ENCODE data around the gene ADGRB2. TPM values are rescaled to one million over a fixed set of nuclear protein-coding genes. Genes with fewer than 3 reads are reported as not detected.

ADGRB2 gene
- total RNA-seq, 4 donors from 2014 or later = 3.3 to 39.1 (median 17.2) TPM

DNA sequence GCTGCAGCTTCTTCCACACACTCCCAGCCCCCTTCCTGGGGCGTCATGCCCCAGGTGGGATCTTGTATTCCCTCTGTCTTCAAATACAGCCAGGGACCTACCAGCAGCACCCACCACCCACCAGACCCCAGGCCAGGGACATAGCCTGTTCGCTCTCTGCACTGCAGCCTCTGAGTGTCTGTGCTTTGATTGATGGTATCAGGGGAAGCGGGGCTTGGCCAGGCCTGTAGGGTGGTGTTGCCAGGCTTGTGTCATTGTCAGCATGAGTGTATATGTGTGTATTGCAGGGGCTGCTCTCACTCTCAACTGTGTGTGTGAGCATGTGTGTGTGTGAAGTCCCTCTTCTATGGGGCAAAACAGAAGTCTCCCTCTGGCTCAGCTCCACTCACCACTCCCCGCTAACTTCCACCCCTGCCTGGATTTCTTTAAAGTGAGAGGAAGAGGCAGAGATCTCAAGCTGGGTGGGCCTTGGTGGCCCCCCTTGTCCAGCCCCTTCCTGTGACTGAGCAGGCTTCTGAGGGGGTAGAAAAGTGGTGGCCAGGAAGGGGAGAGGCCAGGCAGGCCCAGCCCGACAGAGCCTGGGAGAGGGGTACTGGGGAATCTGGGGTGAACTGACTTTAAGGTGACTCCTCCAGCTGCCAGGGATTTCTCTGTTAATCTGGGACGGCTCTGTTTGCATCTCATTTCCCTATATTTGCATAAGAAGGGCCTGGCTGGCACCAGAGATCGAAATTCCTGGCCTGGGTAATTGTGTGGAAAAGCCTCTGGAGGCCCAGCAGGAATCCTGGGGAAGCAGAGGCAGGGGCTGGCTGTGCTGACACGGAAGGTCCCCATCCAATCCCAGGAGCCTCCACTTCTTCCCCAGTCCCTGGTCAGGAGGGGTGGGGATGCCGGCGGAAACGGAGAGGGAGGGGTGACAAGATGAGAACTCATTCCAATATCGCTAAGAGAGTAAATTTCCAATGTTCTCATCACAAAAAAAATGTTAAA is 18.6 kb upstream of the ADGRB2 start:
- peak in 1 of 3 donors; percentile 38 for DNase-seq
- Histone ChIP-seq H3K4me1 (peaks cover 0 to 10% (median 0%) of the 10 kb centered on the region in 4 donors), H3K9me3 (no peaks in the 10 kb centered on the region), H3K27me3 (no peaks in the 10 kb centered on the region), H3K4me3 (no peak overlapping the region), H3K36me3 (no peaks in the 10 kb centered on the region), H3K27ac (no peak overlapping the region)
- TF ChIP-seq POLR2A (IDR thresholded peaks at IDR 0.05) = no peak
- TF ChIP-seq, protein P1, sequence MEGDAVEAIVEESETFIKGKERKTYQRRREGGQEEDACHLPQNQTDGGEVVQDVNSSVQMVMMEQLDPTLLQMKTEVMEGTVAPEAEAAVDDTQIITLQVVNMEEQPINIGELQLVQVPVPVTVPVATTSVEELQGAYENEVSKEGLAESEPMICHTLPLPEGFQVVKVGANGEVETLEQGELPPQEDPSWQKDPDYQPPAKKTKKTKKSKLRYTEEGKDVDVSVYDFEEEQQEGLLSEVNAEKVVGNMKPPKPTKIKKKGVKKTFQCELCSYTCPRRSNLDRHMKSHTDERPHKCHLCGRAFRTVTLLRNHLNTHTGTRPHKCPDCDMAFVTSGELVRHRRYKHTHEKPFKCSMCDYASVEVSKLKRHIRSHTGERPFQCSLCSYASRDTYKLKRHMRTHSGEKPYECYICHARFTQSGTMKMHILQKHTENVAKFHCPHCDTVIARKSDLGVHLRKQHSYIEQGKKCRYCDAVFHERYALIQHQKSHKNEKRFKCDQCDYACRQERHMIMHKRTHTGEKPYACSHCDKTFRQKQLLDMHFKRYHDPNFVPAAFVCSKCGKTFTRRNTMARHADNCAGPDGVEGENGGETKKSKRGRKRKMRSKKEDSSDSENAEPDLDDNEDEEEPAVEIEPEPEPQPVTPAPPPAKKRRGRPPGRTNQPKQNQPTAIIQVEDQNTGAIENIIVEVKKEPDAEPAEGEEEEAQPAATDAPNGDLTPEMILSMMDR (IDR thresholded peaks at IDR 0.05) = no peak

DNA sequence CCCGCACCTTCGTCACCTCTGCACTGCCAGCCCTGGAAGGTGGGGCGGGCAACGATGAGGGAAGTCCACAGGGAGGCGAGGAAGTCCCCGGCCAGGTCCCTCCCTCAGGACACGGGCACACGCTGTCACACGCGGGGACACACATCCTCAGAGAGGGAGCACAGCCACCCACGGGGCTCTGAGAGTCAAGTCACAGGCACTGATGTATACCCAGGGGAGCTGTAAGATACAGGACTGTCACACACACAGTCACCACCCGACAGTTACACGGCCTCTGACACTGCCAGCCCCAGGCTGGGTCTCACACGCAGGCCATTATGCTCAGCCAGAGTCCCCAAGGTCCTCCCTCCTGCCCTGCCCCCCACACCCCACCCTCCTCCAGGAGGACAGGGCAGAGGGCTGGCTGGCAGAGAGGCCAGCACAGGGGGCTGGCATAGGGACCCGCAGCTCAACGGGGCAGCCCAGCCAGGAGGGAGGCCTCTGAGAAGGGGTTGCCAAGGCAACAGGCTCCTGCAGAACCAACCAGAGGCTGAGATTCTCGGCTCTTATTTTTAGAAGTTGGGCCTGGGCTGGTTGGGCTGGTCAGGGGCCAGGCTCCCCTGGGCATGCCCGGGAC is 17.7 kb upstream of the ADGRB2 start:
- peak in 1 of 3 donors; percentile 47 for DNase-seq
- H3K4me3 ChIP-seq = no peak overlapping the region

DNA sequence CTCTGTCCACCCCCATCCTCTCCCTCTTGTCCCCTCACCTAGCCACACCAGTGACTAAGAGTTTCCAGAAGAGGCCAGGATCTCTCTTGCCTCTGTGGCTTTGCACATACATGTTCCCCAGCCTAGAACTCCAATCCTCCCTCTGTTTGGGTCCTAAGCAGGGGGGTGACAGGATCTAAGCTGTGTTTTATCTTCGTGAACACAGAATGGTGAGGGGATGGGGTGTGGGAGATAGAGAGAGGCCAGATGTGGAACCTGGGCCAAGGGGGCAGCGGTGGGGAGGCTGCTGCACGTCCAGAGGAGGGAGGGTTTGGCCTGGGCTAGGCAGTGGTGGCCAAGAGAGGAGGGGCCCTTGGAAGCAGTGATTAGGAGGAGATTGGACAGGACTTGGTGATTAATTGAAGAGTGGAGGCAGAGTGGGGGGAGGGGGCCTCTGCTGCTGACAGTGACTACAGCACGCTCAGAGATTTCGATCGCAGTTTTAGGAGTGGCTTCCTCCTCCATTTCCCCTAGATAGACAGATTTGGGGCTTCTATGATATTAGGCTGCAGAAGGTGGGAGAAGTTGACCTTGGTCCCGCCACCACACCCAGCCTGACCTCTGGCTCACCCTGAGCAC is 17.1 kb upstream of the ADGRB2 start:
- no peak for DNase-seq
- Histone ChIP-seq H3K4me3 (no peak overlapping the region), H3K9me3 (no peaks in the 10 kb centered on the region), H3K36me3 (no peaks in the 10 kb centered on the region), H3K4me1 (peaks cover 0 to 10% (median 0%) of the 10 kb centered on the region in 4 donors), H3K27me3 (no peaks in the 10 kb centered on the region), H3K27ac (no peak overlapping the region)
- TF ChIP-seq, protein P1 (IDR thresholded peaks at IDR 0.05) = no peak
- TF ChIP-seq POLR2A (IDR thresholded peaks at IDR 0.05) = no peak

More for the DNA sequence above, 17.7 kb upstream of the ADGRB2 start:
- Histone ChIP-seq H3K4me1 (peaks cover 0 to 10% (median 0%) of the 10 kb centered on the region in 4 donors), H3K9me3 (no peaks in the 10 kb centered on the region), H3K36me3 (no peaks in the 10 kb centered on the region), H3K27me3 (no peaks in the 10 kb centered on the region), H3K27ac (no peak overlapping the region)
- TF ChIP-seq, protein P1 (IDR thresholded peaks at IDR 0.05) = no peak
- no peak for TF ChIP-seq POLR2A (IDR thresholded peaks at IDR 0.05)

DNA sequence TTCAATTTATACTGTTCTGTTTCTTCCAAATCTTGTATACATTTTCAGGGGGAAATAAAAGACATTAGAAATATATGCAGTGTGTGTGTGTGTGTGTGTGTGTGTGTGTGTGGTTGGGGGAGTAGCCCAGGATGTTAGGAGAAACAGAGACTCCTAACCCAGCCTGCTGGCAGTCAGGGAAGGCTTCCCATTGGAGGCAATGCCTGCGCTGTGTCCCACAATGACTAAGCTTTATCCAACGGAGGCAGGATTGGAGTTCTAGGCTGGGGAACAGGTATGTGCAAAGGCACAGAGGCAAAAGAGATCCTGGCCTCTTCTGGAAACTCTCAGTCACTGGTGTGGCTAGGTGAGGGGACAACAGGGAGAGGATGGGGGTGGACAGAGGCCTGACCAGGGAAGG is 16.5 kb upstream of the ADGRB2 start:
- H3K4me1 ChIP-seq = peaks cover 0 to 10% (median 0%) of the 10 kb centered on the region in 4 donors
- H3K27me3 ChIP-seq = no peaks in the 10 kb centered on the region
- no peak overlapping the region for H3K27ac ChIP-seq
- H3K4me3 ChIP-seq = no peak overlapping the region
- H3K36me3 ChIP-seq = no peaks in the 10 kb centered on the region
- no peaks in the 10 kb centered on the region for H3K9me3 ChIP-seq
- DNase-seq = no peak
- TF ChIP-seq, protein P1 (IDR thresholded peaks at IDR 0.05) = no peak
- no peak for TF ChIP-seq POLR2A (IDR thresholded peaks at IDR 0.05)

DNA sequence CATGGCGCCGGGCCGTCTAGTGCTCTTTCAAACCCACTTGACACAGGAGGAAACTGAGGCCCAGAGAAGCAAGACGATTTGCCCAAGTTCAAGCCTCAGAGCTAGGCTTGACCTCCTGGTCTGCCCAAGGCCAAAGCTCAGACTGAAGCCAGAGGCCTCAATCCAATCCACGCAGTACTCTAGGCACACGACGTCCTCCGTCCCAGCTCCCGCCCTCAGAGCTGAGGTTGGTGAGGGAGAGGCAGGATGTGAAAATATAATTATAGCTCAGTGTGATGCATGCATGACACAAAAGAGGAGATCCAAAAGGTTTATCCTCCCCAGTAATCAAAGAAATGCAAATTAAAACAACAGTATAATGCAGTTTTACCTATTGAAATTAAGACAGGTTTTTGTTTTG is 15.5 kb upstream of the ADGRB2 start:
- no peak for DNase-seq
- no peaks in the 10 kb centered on the region for H3K36me3 ChIP-seq
- peaks cover 0 to 5% of the 10 kb centered on the region in 2 donors for H3K27me3 ChIP-seq
- no peak for TF ChIP-seq POLR2A (IDR thresholded peaks at IDR 0.05)
- TF ChIP-seq, protein P1 (IDR thresholded peaks at IDR 0.05) = no peak
- no peaks in the 10 kb centered on the region for H3K9me3 ChIP-seq
- H3K4me3 ChIP-seq = no peak overlapping the region
- peaks cover 0 to 10% (median 0%) of the 10 kb centered on the region in 4 donors for H3K4me1 ChIP-seq
- no peak overlapping the region for H3K27ac ChIP-seq
